ENCODE data around the gene COLEC12. TPM values are rescaled to one million over a fixed set of nuclear protein-coding genes. Genes with fewer than 3 reads are reported as not detected.

COLEC12 gene
- total RNA-seq, 4 donors from 2014 or later: 8.3 to 22.2 (median 21.4) TPM

DNA sequence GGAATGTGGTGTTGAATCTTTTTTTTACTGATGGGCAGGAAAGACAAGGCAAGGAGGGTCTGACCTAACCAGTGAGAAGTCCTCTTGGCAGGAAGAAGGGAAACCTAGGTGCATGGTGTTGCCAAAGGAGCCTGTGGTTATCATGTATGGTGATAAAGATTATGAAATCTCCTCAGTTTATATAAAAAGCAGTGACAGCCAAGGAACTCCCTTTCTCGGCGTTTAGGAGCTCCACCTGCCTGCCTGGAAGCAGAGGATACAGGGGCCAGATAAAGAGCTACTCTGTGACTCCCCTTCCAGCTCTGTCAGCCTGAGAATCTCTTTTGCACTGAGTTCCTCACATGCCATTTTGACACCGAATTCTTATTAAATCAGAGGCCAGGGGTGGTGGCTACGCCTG is 26.1 kb downstream of the COLEC12 start:
- H3K9me3 ChIP-seq: no peaks in the 10 kb centered on the region
- WGBS, 2 donors: 59 to 68% methylated on average over 4 of the region's 4 CpGs
- peaks cover 0 to 65% (median 9%) of the 10 kb centered on the region in 4 donors for H3K4me1 ChIP-seq
- no peak overlapping the region for H3K4me3 ChIP-seq
- TF ChIP-seq EP300 (IDR thresholded peaks at IDR 0.05) (no peak), POLR2A (IDR thresholded peaks at IDR 0.05) (no peak)
- TF ChIP-seq, protein P1, sequence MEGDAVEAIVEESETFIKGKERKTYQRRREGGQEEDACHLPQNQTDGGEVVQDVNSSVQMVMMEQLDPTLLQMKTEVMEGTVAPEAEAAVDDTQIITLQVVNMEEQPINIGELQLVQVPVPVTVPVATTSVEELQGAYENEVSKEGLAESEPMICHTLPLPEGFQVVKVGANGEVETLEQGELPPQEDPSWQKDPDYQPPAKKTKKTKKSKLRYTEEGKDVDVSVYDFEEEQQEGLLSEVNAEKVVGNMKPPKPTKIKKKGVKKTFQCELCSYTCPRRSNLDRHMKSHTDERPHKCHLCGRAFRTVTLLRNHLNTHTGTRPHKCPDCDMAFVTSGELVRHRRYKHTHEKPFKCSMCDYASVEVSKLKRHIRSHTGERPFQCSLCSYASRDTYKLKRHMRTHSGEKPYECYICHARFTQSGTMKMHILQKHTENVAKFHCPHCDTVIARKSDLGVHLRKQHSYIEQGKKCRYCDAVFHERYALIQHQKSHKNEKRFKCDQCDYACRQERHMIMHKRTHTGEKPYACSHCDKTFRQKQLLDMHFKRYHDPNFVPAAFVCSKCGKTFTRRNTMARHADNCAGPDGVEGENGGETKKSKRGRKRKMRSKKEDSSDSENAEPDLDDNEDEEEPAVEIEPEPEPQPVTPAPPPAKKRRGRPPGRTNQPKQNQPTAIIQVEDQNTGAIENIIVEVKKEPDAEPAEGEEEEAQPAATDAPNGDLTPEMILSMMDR (IDR thresholded peaks at IDR 0.05): no peak
- peak overlapping the region in 2 of 4 donors; percentile 12 to 30 for H3K27ac ChIP-seq
- DNase-seq (ENCODE audit: low spot score in 2 of 2): no peak
- no peaks in the 10 kb centered on the region for H3K27me3 ChIP-seq
- H3K36me3 ChIP-seq: no peaks in the 10 kb centered on the region

DNA sequence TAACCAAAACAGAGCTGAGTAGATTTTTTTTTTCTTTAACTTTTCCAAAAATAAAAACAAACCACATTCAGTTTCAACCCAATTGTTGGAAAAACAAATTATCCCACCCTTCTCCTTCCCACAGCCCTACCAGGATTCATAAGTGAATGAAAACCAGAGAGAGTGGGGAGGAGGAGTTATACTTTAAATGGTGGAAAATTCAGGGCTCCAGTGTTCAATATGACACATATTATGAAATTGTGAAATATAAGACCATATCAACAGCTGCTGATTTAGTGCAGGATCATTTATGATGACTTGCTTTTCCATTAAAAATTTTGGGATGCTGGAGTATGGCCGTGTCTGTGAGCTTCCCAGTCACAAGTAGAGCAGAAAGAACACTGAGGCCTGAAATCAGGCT is 26.7 kb downstream of the COLEC12 start:
- peak overlapping the region in 1 of 4 donors; percentile 30 for H3K27ac ChIP-seq
- no peak overlapping the region for H3K4me3 ChIP-seq
- TF ChIP-seq, protein P1 (IDR thresholded peaks at IDR 0.05): no peak
- no peak for TF ChIP-seq POLR2A (IDR thresholded peaks at IDR 0.05)
- no peak for TF ChIP-seq EP300 (IDR thresholded peaks at IDR 0.05)
- no peak for DNase-seq (ENCODE audit: low spot score in 2 of 2)
- no peaks in the 10 kb centered on the region for H3K27me3 ChIP-seq
- WGBS, 2 donors: 83 to 88% methylated on average over 1 of the region's 1 CpG
- H3K4me1 ChIP-seq: peaks cover 0 to 60% (median 9%) of the 10 kb centered on the region in 4 donors
- H3K9me3 ChIP-seq: no peaks in the 10 kb centered on the region
- H3K36me3 ChIP-seq: no peaks in the 10 kb centered on the region

DNA sequence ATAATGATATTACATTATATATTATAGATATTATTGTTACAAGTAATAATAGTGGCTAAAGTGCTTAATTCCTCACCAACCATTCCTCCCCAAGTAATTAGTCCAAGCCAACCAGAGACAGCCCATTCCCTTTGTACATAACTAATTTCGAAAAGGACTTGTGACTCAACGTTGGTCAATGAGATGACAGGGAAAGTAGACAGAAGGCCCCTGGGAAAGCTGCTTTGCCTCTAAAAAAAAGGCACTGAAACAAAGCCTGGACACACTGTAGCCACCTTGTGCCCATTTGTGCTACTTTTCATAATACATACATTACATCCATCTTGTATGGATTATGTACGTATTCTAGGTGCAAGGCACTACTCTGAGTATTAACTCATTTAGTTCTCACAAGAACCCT is 28.8 kb downstream of the COLEC12 start:
- Histone ChIP-seq H3K9me3 (no peaks in the 10 kb centered on the region), H3K4me1 (peaks cover 0 to 62% (median 9%) of the 10 kb centered on the region in 4 donors), H3K27ac (peak overlapping the region in 1 of 4 donors; percentile 49), H3K36me3 (no peaks in the 10 kb centered on the region), H3K27me3 (no peaks in the 10 kb centered on the region), H3K4me3 (no peak overlapping the region)
- no peak for DNase-seq (ENCODE audit: low spot score in 2 of 2)
- WGBS, 2 donors: 68 to 72% methylated on average over 3 of the region's 3 CpGs
- no peak for TF ChIP-seq EP300 (IDR thresholded peaks at IDR 0.05)
- TF ChIP-seq, protein P1 (IDR thresholded peaks at IDR 0.05): no peak
- TF ChIP-seq POLR2A (IDR thresholded peaks at IDR 0.05): no peak

DNA sequence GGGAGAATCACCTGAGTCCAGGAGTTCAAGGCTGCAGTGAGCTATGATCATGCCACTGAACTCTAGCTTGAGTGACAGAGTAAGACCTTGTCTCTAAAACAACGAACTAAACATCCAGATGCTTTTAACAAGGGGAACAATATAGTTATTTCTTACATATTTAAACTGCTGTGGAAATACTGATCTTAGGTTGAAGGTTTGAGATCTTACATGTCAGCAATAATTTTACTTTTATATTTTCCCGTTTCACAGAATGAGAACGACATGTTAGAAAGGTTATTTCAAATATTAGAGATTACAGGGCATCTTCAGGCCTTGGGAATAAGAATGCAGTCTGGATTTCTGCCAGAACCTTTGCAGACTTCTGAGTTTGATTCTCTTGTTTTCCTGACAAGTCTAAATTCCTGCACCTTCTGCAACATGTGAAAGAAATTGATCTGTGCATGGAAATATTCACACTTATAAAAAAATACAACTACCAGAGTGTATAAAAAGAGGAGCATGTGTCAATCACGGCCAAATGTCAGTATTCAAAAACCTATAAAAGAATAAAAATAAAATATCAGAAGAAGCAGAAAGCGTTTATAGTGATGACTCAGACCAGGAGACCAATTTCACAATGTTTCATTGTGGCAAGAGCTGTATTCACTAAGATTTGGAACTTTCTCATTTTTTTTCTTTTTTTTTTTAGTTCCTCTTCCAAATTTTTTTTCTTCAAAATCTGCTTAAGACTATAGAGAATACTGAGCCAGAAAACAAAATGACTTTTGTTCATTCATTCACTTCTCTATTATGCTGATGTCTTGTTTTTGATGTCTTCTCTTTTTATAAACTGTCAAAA is 29.6 kb downstream of the COLEC12 start:
- no peaks in the 10 kb centered on the region for H3K9me3 ChIP-seq
- H3K4me3 ChIP-seq: no peak overlapping the region
- H3K27ac ChIP-seq: peak overlapping the region in 2 of 4 donors; percentile 34 to 50
- 19 to 30% methylated on average over 5 of the region's 5 CpGs for WGBS, 2 donors
- peaks cover 0 to 57% (median 9%) of the 10 kb centered on the region in 4 donors for H3K4me1 ChIP-seq
- H3K36me3 ChIP-seq: no peaks in the 10 kb centered on the region
- peak in 1 of 2 donors; percentile 59 for DNase-seq (ENCODE audit: low spot score in 2 of 2)
- H3K27me3 ChIP-seq: no peaks in the 10 kb centered on the region
- TF ChIP-seq, protein P1 (IDR thresholded peaks at IDR 0.05): no peak
- TF ChIP-seq EP300 (IDR thresholded peaks at IDR 0.05) (peak; percentile 61 to 66), POLR2A (IDR thresholded peaks at IDR 0.05) (no peak)
